HUES6 (cell line): ENCODE data around the gene MSX2.

Experiments
- H3K27ac ChIP-seq: 2 replicates; pipeline ENCODE4 v1.7.0; 2013; ENCODE audit warnings: low read depth, mild to moderate bottlenecking, low read length, inconsistent platforms
- H3K27me3 ChIP-seq: 2 replicates; pipeline ENCODE4 v1.6.1; 2013; ENCODE audit warnings: low read length; ENCODE audit not compliant: control insufficient read depth, insufficient read depth
- H3K36me3 ChIP-seq: 2 replicates; pipeline ENCODE4 v1.6.1; 2013; ENCODE audit warnings: low read length; ENCODE audit not compliant: control insufficient read depth, insufficient read depth
- H3K4me1 ChIP-seq: 2 replicates; pipeline ENCODE4 v1.6.1; 2013; ENCODE audit warnings: low read length; ENCODE audit not compliant: control insufficient read depth, insufficient read depth
- H3K4me3 ChIP-seq: 2 replicates; pipeline ENCODE4 v1.5.1; 2013; ENCODE audit warnings: low read depth, low read length
- H3K9ac ChIP-seq: one replicate; pipeline ENCODE4 v1.6.1; 2013; ENCODE audit warnings: mild to moderate bottlenecking, low read length
- H3K9me3 ChIP-seq: 2 replicates; pipeline ENCODE4 v1.6.1; 2013; ENCODE audit warnings: low read depth, low read length; ENCODE audit not compliant: control insufficient read depth, insufficient read depth

The MSX2 gene

DNA sequence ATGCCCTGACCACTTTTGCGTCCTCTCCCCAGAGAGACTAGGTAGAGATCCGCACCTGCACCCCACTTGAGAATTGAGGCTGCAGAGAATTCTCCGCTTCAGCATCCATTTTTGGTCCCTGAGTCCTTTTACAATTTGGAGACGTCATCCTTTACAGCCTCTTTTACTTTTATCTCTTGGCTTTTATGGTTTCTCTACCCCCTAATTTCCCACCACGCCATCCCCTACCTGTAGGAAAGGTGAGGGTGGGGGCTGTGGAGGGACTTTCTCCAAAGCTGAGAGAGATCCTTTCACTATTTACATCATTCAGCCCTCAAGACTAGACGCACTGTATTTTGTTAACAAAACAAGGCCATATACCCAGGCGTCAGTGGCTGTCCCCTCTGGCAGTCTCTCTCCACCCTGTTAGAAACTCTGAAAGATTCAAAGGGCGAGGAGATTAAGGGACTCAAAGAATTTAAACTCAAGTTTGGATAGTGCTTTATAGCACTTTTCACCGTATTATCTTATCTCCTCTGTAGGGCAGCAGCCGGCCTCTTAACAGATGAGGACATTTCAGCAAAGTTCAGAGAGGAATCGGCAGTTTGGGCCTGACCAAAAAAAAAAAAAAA lies 1.7 kb downstream of the MSX2 start:
- H3K9me3 ChIP-seq, result no peaks in the 10 kb centered on the region
- H3K4me3 ChIP-seq, result peak overlapping the region; percentile 77
- peak overlapping the region; percentile 90 for H3K9ac ChIP-seq
- H3K27ac ChIP-seq, result no peak overlapping the region
- peaks cover 54% of the 10 kb centered on the region for H3K4me1 ChIP-seq
- H3K27me3 ChIP-seq, result peaks cover 97% of the 10 kb centered on the region
- H3K36me3 ChIP-seq, result peaks cover 4% of the 10 kb centered on the region; the same call in 1 of the 2 replicates

DNA sequence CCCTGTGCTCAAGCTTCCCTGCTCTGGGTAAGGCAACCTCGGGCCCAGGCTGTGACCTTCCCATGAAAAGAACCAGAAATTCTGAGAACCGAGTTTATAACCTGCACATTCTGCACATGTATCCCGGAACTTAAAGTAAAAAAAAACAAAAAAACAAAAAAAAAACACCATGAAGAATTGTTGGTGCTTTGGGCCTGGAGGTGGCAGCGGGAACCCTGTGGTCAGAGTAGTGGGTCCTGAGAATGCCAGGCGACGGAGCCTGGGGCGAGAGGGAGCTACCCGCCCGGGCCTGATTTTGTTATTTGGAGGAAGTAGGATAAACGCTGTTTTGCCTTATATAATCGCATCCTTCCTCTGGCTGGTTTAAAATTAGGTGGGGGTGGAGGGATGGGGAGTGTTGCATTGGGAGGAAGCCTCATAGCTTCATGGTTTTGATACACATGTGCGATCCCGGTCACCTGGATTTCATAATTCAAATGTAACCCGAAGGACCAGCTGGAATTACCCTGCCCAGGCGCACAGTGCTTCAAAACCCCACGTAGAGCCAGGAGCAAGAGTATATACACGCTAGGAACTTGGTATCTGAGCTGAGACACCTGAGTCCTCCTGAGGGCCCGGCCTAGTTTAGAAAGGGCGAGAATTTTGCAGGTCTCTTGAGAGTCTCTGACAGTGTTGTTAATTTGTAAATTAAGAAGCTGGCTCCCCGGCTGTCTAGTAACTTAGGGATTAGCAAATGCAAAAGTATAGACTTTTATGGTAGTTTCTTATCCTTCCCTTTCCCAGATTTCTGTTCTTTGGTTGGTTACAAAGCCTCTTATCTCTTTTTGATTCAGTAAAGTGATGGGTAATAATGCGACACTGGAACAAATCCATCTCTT lies 2.8 kb downstream of the MSX2 start:
- no peaks in the 10 kb centered on the region for H3K9me3 ChIP-seq
- no peak overlapping the region for H3K27ac ChIP-seq
- H3K36me3 ChIP-seq, result peaks cover 4% of the 10 kb centered on the region; the same call in 1 of the 2 replicates
- peak overlapping the region; percentile 16 for H3K9ac ChIP-seq
- H3K4me3 ChIP-seq, result peak overlapping the region; percentile 77; the same call in 1 of the 2 replicates
- peaks cover 55% of the 10 kb centered on the region for H3K4me1 ChIP-seq
- H3K27me3 ChIP-seq, result peaks cover 97% of the 10 kb centered on the region

DNA sequence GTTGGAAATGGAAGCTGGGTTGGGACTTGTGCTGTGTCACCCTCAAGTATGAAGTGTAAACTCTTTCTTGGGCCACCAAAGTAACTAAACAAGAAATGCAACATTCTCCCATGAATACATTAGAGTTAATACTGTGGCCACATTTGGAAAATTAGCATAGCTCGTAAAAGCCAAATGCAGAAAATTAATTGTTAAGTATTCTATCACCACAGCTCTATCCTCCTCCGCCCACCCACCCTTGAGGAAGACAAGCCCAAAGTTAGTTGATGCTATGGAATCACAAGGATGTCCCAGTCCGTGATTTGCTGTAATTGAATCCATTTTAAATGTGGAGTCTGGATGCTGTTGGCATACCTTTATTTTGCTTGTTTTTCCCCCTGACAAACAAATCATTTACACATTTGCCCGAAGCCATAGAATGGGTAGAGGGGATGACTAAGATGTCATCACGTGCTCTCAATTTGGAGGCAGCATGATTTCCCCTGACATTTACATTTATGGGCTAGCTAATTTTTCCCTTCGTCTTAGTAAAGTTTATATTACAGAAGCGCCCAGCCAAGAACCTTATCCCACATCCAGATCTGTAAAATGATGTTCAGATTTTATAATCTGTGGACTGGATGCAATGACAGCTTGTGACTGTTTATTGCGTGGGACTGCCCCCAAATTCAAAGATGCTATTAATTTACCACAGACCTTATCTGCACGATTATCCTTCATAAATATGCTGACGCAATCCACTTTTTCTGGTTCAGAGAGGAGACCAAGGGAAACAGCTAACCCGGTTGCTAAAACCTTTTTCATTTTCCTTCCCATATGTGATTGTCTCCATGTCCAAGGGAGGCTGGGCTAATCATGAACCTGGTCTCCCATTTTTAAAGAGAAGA lies 3.7 kb downstream of the MSX2 start:
- Histone ChIP-seq H3K27me3 (peaks cover 97% of the 10 kb centered on the region), H3K36me3 (peaks cover 4% of the 10 kb centered on the region; the same call in 1 of the 2 replicates), H3K27ac (no peak overlapping the region), H3K9me3 (no peaks in the 10 kb centered on the region), H3K9ac (no peak overlapping the region), H3K4me3 (peak overlapping the region; percentile 77; the same call in 1 of the 2 replicates), H3K4me1 (peaks cover 55% of the 10 kb centered on the region)

DNA sequence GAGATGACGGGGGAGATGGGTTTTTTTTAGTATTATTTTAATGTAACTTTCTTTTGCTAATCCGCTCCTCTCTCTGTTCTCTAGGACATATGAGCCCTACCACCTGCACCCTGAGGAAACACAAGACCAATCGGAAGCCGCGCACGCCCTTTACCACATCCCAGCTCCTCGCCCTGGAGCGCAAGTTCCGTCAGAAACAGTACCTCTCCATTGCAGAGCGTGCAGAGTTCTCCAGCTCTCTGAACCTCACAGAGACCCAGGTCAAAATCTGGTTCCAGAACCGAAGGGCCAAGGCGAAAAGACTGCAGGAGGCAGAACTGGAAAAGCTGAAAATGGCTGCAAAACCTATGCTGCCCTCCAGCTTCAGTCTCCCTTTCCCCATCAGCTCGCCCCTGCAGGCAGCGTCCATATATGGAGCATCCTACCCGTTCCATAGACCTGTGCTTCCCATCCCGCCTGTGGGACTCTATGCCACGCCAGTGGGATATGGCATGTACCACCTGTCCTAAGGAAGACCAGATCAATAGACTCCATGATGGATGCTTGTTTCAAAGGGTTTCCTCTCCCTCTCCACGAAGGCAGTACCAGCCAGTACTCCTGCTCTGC lies 4.8 kb downstream of the MSX2 start:
- H3K4me1 ChIP-seq, result peaks cover 58% of the 10 kb centered on the region
- no peak overlapping the region for H3K27ac ChIP-seq
- peaks cover 97% of the 10 kb centered on the region for H3K27me3 ChIP-seq
- peak overlapping the region; percentile 49 for H3K4me3 ChIP-seq
- no peak overlapping the region for H3K9ac ChIP-seq
- peaks cover 4% of the 10 kb centered on the region; the same call in 1 of the 2 replicates for H3K36me3 ChIP-seq
- no peaks in the 10 kb centered on the region for H3K9me3 ChIP-seq

DNA sequence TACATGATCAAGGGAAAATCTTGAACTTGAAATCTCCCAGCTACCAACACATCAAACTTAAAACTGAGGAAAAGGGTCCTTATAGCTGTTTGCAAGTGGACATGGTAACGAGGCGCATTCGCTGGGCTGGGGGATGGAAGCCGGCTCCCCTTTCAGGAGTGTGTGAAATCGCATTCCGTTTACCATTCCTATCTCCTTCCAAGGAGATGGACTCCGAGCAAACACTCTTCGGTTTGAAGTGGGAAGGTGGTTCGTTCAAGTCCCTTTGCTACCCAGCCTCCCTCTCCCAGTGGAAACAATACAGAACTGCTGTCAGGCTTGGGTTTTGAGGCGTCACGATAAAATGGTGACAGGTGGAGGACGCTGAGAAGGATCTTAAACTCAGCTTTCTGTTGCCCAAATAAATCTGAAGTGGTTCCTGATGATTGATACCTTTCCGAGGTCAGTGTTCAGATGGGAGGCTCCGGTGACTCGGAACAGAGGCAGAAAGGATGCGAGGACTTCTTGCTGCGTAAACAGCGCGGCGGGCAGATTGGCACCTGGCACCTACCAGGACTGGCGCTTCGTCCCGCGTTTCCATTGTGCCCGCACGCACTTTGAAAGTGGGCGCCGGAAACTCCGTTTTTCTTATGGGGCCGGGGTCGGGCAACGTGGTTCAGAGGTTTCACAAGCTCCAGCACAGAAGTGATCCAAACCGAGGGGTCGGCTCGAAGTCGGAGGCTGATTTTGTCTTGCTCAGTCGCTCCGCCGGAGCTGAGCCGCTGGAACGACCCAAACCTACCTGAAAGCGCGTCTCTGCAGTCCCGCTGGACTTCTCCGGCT lies 7.0 kb downstream of the MSX2 start:
- Histone ChIP-seq H3K27ac (no peak overlapping the region), H3K9me3 (no peaks in the 10 kb centered on the region), H3K36me3 (peaks cover 4% of the 10 kb centered on the region; the same call in 1 of the 2 replicates), H3K4me1 (peaks cover 64% of the 10 kb centered on the region), H3K9ac (peak overlapping the region; percentile 71), H3K4me3 (peak overlapping the region; percentile 58), H3K27me3 (peaks cover 100% of the 10 kb centered on the region)

DNA sequence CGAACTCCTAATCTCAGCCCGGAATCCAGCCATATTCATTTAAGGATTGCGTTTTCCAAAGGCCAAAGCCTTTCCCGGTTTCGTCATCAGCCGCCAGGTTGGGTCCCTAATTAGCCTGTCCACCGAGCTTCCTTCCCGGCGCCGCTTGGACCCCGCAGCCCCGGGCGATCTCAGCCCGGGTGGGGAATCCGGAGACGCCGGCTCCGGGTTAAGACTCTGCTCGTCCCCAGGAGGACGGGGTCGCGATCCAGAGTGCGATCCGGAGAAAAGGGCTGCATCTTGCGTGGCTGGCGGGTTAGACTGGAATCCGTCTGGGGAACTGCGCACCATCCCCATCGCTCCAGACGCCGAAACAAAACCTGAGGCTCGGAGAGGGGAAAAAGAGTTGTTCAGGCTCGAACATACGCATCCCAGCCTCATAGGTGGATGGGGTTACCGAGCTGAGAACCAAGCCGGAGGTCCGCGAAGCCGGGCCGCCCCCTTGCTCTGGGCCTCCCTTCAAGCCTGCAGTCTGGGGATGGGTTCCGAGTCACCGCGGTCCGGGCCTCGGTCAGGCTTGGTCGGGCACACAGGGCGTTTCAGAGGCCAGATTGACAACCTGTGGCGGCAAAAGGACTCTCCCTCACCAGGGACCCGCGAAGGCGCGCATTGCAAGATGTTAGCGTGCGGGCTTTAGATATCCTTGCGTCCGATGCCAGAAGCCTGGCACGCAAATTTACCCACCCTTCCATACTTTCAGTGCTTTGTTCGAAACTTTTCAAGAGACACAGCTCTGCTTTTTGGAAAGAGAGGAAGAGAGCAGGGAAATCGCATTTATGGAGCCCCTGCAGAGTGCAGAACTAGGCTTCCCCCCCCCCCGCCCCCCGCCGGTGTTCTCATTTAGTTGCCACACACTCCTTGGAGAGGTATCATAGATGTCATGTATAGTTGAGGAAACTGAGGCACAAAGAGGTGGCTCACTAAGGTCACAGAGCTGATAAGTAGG lies 7.9 kb downstream of the MSX2 start:
- peaks cover 4% of the 10 kb centered on the region; the same call in 1 of the 2 replicates for H3K36me3 ChIP-seq
- no peak overlapping the region; the same call in 1 of the 2 replicates for H3K27ac ChIP-seq
- H3K9ac ChIP-seq, result peak overlapping the region; percentile 71
- H3K27me3 ChIP-seq, result peaks cover 100% of the 10 kb centered on the region
- H3K9me3 ChIP-seq, result no peaks in the 10 kb centered on the region
- H3K4me3 ChIP-seq, result peak overlapping the region; percentile 58
- H3K4me1 ChIP-seq, result peaks cover 67% of the 10 kb centered on the region

DNA sequence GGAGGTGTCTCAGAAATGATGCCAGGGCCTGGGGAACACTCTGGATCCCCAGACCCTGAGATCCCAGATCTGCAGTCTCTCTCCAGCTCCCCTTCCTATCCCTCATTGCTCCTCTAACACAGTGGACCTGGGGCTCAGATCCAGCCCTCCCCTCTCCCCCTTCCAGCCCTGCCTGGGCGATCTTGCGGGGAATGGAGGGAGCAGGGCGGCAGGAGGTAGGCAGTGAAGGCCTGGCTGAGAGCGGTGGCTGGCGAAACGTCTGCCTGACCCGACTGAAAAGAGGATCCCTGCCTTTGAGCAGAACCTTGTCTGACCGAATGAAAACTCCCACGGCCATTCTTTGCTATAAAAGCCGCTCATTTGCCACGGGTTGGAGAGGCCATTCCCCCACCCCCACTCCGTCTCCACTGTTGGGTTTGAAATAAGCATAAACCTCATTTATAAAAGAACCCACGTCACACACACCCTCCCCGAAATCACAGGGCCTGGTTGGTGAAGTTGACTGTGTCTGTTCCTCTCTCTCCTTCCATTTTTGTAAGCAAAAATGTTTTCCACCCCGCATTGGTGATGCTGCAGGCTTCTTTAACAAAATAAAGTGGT lies 8.8 kb downstream of the MSX2 start:
- Histone ChIP-seq H3K9ac (peak overlapping the region; percentile 68), H3K9me3 (no peaks in the 10 kb centered on the region), H3K27me3 (peaks cover 97% of the 10 kb centered on the region), H3K4me1 (peaks cover 61% of the 10 kb centered on the region), H3K27ac (no peak overlapping the region), H3K36me3 (peaks cover 4% of the 10 kb centered on the region; the same call in 1 of the 2 replicates), H3K4me3 (peak overlapping the region; percentile 58)

DNA sequence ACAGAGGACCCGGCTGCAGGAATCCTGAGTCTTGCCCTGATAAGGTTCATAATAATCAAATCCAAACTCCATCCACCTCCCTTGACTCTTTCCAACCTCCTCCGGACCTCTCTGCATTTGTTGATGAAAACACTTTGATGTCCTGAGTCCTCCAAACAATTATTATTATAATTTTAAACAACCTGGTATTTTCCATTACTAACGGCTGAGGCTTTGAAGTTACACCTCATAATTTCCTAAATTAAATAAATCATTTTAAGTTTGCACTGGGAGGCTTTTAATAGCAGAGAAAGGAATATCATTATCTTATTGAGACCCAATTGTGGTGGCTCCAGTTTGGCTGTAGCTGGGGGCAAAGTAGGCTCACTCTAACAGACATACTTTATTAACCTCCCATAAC lies 9.5 kb downstream of the MSX2 start:
- H3K27ac ChIP-seq, result no peak overlapping the region
- H3K4me3 ChIP-seq, result peak overlapping the region; percentile 59; the same call in 1 of the 2 replicates
- peaks cover 60% of the 10 kb centered on the region for H3K4me1 ChIP-seq
- H3K27me3 ChIP-seq, result peaks cover 91% of the 10 kb centered on the region
- no peak overlapping the region for H3K9ac ChIP-seq
- H3K9me3 ChIP-seq, result no peaks in the 10 kb centered on the region
- peaks cover 4% of the 10 kb centered on the region; the same call in 1 of the 2 replicates for H3K36me3 ChIP-seq
